Activated CD4-positive, CD25-positive, alpha-beta regulatory T cell treated with anti-CD3 and anti-CD28 coated beads, Interleukin-2, amount 50 U/mL, for 16 hours (primary cell): ENCODE data around the gene MYO3B.

Experiments
- DNase-seq: peaks from one replicate; pipeline ENCODE4 v3.0.0-alpha.2; 2020; ENCODE audit warnings: low read depth, low spot score

Gene MYO3B

GRCh38 chr2:170177950-170178781 lies at the start of gene MYO3B:
MYO3B (plus strand) TSS chr2:170178147; CDS start chr2:170178288, 141 bp downstream.
- no peak for DNase-seq

GRCh38 chr2:170139276-170139967 lies 38.5 kb upstream of the MYO3B start:
- no peak for DNase-seq

- DNase-seq, result no peak
These were observed 37.4 kb upstream of the MYO3B start for GRCh38 chr2:170140561-170140960.

- no peak for DNase-seq
These were observed 36.1 kb upstream of the MYO3B start for GRCh38 chr2:170141865-170142264.

- DNase-seq, result no peak
These were observed 35.4 kb upstream of the MYO3B start for GRCh38 chr2:170142502-170142901.

- no peak for DNase-seq
These were observed 34.8 kb upstream of the MYO3B start for GRCh38 chr2:170143045-170143717.

GRCh38 chr2:170144761-170145160 lies 33.2 kb upstream of the MYO3B start:
- no peak for DNase-seq

GRCh38 chr2:170145191-170145590 lies 32.8 kb upstream of the MYO3B start:
- DNase-seq, result no peak

- no peak for DNase-seq
These were observed 32.1 kb upstream of the MYO3B start for GRCh38 chr2:170145675-170146432.

GRCh38 chr2:170146784-170147183 lies 31.2 kb upstream of the MYO3B start:
- DNase-seq, result no peak

GRCh38 chr2:170147576-170147975 lies 30.4 kb upstream of the MYO3B start:
- no peak for DNase-seq

GRCh38 chr2:170148161-170148560 lies 29.8 kb upstream of the MYO3B start:
- DNase-seq, result no peak

GRCh38 chr2:170152421-170152820 lies 25.5 kb upstream of the MYO3B start:
- no peak for DNase-seq

- DNase-seq, result no peak
These were observed 22.8 kb upstream of the MYO3B start for GRCh38 chr2:170155022-170155722.

- DNase-seq, result no peak
These were observed 22.2 kb upstream of the MYO3B start for GRCh38 chr2:170155723-170156253.

- no peak for DNase-seq
These were observed 21.4 kb upstream of the MYO3B start for GRCh38 chr2:170156592-170156991.

GRCh38 chr2:170157025-170157684 lies 20.8 kb upstream of the MYO3B start:
- no peak for DNase-seq

- no peak for DNase-seq
These were observed 18.9 kb upstream of the MYO3B start for GRCh38 chr2:170159060-170159459.

GRCh38 chr2:170161516-170162270 lies 16.3 kb upstream of the MYO3B start:
- DNase-seq, result no peak

GRCh38 chr2:170162271-170162632 lies 15.7 kb upstream of the MYO3B start:
- DNase-seq, result no peak
